ENCODE data around the gene CCDC152.
"Not testable (repeated sequence)": the region's sequence is repeated elsewhere in the genome, so short reads cannot be mapped to it uniquely, and the experiment has no call there.

CCDC152 gene

DNA sequence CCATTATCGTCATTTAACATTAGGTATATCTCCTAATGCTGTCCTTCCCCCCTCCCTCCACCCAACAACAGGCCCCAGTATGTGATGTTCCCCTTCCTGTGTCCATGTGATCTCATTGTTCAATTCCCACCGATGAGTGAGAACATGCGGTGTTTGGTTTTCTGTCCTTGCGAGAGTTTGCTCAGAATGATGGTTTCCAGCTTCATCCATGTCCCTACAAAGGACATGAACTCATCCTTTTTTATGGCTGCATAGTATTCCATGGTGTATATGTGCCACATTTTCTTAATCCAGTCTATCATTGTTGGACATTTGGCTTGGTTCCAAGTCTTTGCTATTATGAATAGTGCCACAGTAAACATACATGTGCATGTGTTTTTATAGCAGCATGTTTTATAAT is 87.8 kb downstream of the CCDC152 start:
- in situ Hi-C loops (cut with MboI; ENCODE audit: low sequenced_read_pairs) = not testable (repeated sequence)

- in situ Hi-C loops (cut with MboI; ENCODE audit: low sequenced_read_pairs) = no loop called here
Observed at GRCh38 chr5:42848545-42848944, 91.9 kb downstream of the CCDC152 start.

- in situ Hi-C loops (cut with MboI; ENCODE audit: low sequenced_read_pairs) = no loop called here
Observed at GRCh38 chr5:42851481-42851880, 94.9 kb downstream of the CCDC152 start.
